Measurements from ENCODE around the gene RHOH. TPM values are rescaled to one million over a fixed set of nuclear protein-coding genes. Genes with fewer than 3 reads are reported as not detected.

RHOH gene
- total and polyA plus RNA-seq, 2 of the 13 experiments (the other 11 are each of a cell fraction or from before 2014, with no cell fraction given), result 0.57 TPM; not detected in 1

DNA sequence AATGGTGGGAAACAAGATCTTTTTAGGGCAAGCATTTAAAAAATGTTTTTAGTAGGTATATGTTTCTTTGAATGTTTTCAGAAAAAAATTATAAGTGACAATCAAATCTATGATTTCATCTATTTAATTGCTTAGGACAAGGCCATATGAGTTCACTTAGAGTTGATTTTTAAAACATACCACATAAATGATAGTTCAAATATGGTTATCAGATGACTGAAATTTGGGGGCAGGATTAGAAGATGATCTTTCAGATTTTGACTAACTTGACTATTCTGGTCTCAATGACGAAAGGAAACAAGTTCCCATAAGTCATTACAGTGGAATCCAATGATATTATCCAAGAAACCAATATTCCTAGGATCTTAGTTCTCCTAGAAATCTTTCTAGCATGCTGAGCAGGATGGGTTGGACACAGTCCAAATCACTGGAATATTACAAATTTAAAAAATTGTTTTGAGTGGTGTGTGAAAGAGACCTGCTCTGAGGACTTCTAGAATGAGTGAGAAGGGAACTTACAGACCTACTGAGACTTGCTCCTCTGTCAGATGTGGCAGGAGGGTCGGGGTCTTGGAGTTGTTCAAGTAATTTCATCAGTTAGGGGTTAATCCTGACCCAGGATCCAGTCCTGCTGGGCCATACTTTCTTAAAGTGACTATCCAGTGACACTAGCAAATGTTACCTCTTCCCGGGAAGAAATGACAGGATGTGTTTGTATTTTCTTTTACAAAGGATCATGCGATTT, 20.0 kb downstream of the RHOH start (continued):
- no peak for TF ChIP-seq ZHX1 (CRISPR knock-in tag; IDR thresholded peaks at IDR 0.05; ENCODE audit: low read depth)
- TF ChIP-seq POGK (CRISPR knock-in tag; conservative IDR thresholded peaks at IDR 0.05), result no peak
- no peak for TF ChIP-seq AKAP8 (CRISPR knock-in tag; IDR thresholded peaks at IDR 0.05)
- no peak for TF ChIP-seq ZNF143 (CRISPR knock-in tag; IDR thresholded peaks at IDR 0.05)
- TF ChIP-seq HBP1 (CRISPR knock-in tag; IDR thresholded peaks at IDR 0.05; ENCODE audit: low read depth), result no peak
- TF ChIP-seq ZBTB10 (CRISPR knock-in tag; IDR thresholded peaks at IDR 0.05; ENCODE audit: borderline replicate concordance), result no peak
- TF ChIP-seq GABPA (IDR thresholded peaks at IDR 0.05; ENCODE audit: low read depth, low read length), result no peak
- TF ChIP-seq GABPA (CRISPR knock-in tag; IDR thresholded peaks at IDR 0.05; ENCODE audit: low read depth), result no peak
- TF ChIP-seq NFATC3 (CRISPR knock-in tag; IDR thresholded peaks at IDR 0.05), result no peak

All from HepG2 (cell line).